Mesenteric fat pad (tissue), 1 donor: ENCODE measurements around the gene FANCB. TPM values are rescaled to one million over a fixed set of nuclear protein-coding genes. Genes with fewer than 3 reads are reported as not detected.

ENCODE experiments used
- DNase-seq: peaks from one replicate; pipeline ENCODE4 v3.0.0-alpha.2; 2020; ENCODE audit warnings: low spot score
- long read RNA-seq: library from polyadenylated mRNA; unstranded; transcript quantifications from one replicate; pipeline ENCODE4 v2.0.0, GENCODE V29; 2020
- total RNA-seq: library from RNA; stranded (reverse); fragmentation: NEBNext Ultra II Directional; extraction: Animal tissue kit (Norgen Biotek cat#: 25700); gene quantifications from one replicate; pipeline ENCODE4 v1.2.1, GENCODE V29; 2021
- donor health status: DM: yes; HTN: yes; CAD: no.

The FANCB gene
- total RNA-seq, result 1.1 TPM
- long read RNA-seq, result 0 reads

- peak; percentile 96 for DNase-seq
These were observed at the start of gene FANCB, which contains the start of gene MOSPD2 for GRCh38 chrX:14872851-14873675. Gene FANCB, minus strand, starts transcription at chrX:14873069. Its CDS starts 7,559 bp downstream, at chrX:14865510. Gene MOSPD2, plus strand, starts transcription at chrX:14873421. Its CDS starts 108 bp downstream, at chrX:14873529.

DNA sequence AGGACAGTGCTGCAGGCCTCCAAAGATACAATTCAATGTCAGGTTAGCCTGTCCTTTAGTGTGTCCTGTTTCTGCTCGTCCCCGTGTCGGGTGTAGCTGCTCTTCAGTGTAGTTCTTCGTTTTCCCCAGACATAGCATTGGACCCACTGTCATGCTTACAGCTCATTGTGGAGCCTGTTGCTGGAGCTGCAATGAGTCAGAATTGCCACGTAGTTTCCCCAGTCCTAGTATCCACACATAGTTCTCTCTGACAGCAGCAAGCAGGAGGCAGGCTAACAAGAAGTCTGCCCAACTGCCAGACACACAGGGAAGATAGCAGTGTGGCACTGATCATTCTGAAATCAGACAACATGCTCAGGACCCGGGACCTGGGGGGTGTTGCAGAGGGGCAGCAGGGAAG, 49.6 kb upstream of the FANCB start:
- no peak for DNase-seq

- DNase-seq, result no peak
These were observed 47.3 kb upstream of the FANCB start for GRCh38 chrX:14920196-14920595.

- DNase-seq, result no peak
These were observed 46.5 kb upstream of the FANCB start for GRCh38 chrX:14919407-14919806.

- DNase-seq, result no peak
These were observed 43.3 kb upstream of the FANCB start for GRCh38 chrX:14916017-14916674.

DNA sequence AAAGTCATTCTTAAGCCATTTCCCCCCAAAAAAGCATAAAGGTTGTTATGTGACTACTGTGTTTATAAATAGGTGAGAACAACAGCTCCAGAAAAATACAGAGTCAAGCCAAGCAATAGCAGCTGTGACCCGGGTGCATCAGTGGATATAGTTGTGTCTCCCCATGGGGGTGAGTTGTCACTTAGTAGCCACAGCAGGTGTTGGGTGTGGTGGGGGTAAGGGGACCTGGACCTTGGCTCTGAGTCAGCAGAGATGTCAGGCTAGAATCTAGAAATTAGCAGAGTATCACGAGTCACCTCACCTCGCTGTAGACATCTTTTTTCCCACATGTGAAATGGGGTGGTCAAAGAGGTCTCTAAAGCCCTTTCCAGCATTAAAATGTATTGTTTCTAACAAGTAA, 42.7 kb upstream of the FANCB start:
- DNase-seq, result no peak

GRCh38 chrX:14913241-14913640, 40.4 kb upstream of the FANCB start:
- no peak for DNase-seq

- no peak for DNase-seq
These were observed 31.0 kb upstream of the FANCB start for GRCh38 chrX:14903891-14904290.

- DNase-seq, result no peak
These were observed 29.7 kb upstream of the FANCB start for GRCh38 chrX:14902537-14902936.

DNA sequence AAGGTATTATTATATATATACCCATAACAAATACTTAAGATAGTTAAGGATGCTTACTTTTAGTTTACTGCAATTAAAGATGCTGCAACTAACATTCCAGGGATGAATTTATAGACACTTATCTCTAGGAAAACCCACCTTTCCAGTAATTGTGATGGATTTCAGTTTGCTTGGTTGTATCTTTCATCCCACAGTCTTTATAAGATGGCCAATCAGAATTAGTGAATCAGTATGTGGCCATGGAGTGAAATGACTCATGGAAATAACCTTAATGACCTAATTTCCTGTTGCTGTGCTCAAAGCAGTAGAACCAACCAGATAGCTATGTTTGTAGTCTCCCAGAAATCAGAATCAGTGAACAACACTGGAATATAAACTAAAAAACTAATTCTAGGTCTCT, 26.7 kb upstream of the FANCB start:
- no peak for DNase-seq

DNA sequence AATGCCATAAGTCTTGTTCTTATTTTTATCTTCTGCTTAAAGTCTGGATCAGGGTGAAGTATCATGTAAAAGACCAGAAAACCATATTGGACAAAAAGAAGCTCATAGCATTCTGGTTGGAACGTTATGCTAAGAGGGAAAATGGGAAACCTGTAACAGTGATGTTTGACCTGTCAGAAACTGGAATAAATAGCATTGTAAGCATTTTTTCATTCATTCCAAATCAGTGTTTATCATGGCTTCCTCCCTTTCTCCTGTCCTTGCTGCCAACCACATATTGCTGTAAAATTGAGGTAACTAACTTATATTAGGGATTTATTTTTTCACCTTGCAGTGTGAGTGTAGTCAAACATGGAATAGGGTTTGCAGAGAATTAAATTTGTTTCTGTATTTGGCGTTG, 24.2 kb upstream of the FANCB start:
- no peak for DNase-seq

DNA sequence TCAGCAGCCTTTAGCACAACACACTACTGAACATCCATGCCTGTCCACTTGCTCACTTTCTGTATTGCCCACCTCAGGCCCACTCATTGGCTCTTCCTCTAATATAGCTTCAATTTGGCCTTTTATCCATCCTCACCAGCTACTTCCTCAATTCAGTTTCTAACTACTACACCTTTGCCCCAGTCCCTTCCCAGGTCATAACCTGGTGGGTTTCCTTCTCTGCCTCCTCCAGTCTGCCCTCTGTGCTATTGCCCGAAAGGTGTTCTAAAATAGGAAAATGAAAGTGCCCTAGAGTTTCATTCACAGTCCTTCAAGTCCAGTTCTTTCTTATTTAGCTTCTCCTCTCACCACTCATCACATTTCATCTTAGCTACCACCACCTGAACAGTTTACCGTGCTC, 23.4 kb upstream of the FANCB start:
- DNase-seq, result no peak

DNA sequence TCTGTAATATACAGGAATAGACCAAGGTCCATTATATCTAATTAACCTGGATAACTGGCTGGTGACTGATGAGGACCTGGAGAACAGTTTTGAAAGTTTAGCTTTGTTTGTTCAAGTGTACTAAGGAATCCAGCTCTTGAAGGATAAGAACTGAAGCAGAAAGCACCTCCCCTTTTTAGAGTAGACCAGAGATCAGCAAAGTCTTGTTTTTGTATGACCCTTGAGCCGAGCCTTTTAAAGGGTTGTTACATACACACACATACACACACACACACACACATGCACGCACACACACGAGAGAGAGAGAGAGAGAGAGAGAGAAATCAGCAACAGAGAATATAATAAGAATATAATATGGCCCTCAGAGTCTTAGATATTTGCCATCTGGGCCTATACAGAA, 13.4 kb upstream of the FANCB start:
- no peak for DNase-seq

GRCh38 chrX:14884714-14885113, 11.8 kb upstream of the FANCB start:
- no peak for DNase-seq

GRCh38 chrX:14883826-14884225, 11.0 kb upstream of the FANCB start:
- no peak for DNase-seq

- no peak for DNase-seq
These were observed 2.8 kb upstream of the FANCB start for GRCh38 chrX:14875624-14876023.

DNA sequence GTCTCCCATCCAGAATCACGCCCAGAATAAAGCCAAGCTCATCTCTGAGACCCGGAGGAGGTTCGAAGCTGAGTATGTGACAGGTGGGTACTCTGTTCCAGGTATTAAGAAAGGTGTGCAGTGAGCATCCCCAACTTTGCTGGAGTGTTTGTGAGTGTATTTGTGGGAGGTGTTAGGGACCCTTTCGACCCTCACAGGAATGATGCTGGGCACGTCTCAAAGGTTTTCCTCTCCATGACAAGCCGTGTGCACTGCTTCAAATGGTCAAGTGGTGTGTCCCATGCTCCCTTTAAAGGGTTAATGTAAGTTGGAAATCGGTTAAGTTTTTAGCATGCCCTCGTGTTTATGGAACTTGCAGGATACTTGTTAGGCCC, 794 bp upstream of the FANCB start:
- DNase-seq, result no peak

DNA sequence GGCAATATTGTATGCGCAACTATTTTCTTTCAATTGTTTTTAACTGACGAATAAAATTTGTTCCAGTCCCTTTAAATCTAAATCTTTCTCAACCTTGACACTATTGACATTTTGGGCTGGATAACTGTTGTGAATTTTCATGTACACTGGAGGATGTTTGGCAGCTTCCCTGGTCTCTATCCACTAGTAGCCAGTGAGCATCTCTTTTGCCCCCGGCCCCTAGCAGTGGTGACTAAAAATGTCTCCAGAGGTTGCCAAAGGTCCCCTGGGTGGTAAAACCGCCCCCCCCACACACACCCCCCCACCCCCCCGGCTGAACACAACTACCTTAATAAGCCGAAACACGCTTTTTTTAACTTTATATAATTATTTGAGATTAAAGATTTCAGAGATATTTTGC, 514 bp downstream of the FANCB start:
- DNase-seq, result no peak

- DNase-seq, result no peak
These were observed 1.1 kb downstream of the FANCB start for GRCh38 chrX:14871767-14872166.

GRCh38 chrX:14865201-14865600, 7.7 kb downstream of the FANCB start:
- no peak for DNase-seq

GRCh38 chrX:14864631-14865030, 8.2 kb downstream of the FANCB start:
- DNase-seq, result no peak

DNA sequence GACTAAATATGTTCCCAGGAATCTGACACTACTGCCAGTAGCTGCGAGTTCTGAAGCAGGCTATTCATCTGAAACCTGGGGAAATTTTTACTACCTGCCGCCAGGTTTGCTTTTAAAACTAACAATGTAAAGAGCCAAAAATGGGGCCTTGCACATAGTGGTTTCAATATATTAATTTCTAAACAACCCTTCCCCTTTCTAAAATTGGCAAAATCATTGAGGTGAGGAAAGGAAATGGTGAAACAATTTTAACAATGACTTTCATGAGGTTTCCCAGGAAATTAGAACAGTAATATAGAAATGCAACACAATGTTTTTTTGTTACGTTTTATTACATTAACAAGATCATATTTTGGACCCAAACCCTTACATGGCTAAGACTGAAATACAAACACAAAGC, 21.3 kb downstream of the FANCB start:
- no peak for DNase-seq

DNA sequence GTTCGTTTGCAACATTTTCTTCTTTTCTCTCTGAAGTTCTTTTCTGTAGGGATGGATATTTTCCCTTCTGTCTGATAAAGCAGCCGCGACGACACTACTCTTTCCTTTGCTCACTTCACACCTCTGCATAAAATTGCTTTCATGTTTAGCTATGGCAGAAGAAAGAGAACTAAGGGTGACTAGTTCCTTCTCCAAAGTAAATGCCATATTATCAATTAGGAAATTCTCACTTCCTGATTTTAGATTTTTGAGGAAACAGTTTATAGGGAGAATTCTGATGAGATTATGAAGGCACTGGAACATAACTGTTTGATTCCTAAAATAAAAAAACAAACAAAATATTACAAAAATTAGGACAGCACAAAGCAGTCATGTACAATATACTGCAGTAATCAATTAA, 29.2 kb downstream of the FANCB start:
- DNase-seq, result no peak
